Raji (cell line): ENCODE results near the gene ARMC10.

Experiments
- POLR2A ChIP-seq: IDR thresholded peaks from 2 replicates; pipeline ENCODE4 v1.6.1; 2011; ENCODE audit warnings: low read depth, low read length, control low read depth; ENCODE audit not compliant: insufficient read depth

The ARMC10 gene

DNA sequence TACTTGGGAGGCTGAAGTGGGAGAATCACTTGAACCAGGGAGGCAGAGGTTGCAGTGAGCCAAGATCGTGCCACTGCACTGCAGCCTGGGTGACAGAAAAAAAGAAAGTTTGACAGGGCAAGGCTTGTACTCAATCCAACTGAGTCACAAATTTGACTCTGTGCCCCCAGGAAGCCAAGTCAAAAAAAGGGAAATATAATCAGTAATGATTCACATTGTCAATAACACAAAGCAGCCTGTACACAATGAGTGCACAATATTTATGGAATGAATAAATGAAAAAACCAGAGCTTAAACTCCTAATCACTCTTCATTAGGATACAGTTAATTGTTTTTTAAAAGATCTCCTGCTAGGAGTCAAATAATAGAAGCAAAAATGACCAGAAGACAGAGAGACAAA is 67.6 kb downstream of the ARMC10 start:
- no peak for TF ChIP-seq POLR2A

DNA sequence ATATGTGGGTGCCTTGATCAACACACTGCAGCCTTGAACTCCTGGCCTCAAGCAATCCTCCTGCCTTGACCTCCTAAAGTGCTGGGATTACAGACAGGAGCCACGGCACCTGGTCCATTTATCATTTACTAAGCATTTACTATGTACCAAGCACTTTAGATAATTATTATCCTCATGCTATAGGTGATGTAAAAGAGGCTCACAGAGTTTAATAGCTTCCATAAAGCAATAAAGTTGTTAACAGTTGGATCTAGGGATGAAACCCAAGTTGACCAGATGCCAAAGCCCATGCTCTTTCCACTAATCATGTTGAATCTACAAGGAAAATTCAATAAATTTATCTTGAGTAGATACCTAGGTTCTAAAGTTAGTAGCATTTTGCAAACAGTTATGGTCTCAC is 68.9 kb downstream of the ARMC10 start:
- no peak for TF ChIP-seq POLR2A

DNA sequence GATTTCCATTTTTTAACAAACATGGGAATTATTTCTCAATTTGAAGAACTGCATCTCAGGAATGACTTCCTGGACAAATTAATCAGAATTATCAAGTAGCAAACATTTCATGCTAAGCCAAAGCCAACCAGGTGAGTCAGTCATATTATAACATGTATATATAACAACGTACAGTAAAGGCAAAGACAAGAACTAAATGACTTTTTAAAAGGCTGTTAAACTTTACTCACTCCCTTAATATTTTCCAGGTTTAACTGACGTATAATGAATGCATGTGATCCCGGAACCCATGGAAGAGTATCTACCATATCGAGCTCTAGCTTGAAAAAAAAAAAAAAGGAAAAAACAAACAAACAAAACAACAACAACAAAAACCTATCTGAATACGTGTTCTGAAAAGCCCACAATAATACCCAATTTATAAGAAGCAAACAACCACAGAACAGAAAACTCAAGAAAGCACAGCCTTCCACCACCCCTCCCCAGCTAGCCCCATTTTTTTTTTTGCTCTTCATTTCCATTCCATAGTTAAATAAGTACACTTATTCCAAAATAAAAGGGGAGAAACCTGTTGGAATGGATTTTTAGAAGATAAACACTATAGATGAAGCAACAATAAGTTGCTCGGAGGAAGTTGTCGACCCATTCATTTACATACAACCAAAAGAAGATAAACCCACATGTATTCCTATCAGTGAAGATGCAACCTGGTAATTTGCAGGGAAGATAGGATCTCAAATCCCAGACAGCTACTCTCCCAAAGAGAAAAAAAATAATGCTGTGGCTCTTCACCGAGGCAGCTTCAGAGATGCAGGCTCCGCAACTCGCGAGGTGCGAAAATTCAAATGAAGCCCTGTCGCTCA is 73.4 kb downstream of the ARMC10 start:
- no peak for TF ChIP-seq POLR2A
